ENCODE results near the gene ATP6V1C2.
"Not testable (repeated sequence)": the region's sequence is repeated elsewhere in the genome, so short reads cannot be mapped to it uniquely, and the experiment has no call there.

ATP6V1C2 gene

DNA sequence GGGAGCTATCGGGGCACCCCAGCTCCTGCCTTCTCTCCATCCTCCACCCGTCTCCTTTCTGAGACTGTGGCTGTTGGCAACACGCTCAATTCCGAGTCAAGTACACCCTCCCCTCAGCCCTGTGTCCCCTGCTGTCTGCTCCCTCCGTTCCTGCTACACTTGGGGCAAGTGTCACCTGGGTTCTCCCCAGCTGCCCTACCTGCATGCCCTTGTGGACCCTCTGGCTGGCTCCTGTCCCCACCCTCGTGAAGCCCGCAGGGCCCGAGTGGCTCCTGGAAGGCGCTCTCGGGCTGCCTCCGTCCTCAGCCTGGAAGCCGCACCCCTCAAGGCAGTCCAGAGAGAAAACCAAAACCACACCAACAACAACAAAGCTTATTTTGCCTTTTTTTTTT is 57.3 kb downstream of the ATP6V1C2 start:
- H3K4me1 Mint-ChIP-seq, result no peaks in the 10 kb centered on the region
- no peak for DNase-seq
- no peak overlapping the region for H3K4me3 Mint-ChIP-seq
- H3K36me3 Mint-ChIP-seq, result peaks cover 28% of the 10 kb centered on the region
- no peak overlapping the region for H3K27ac Mint-ChIP-seq
- CTCF ChIA-PET, result no interaction called here
- no peaks in the 10 kb centered on the region for H3K27me3 Mint-ChIP-seq
- no peaks in the 10 kb centered on the region for H3K9me3 Mint-ChIP-seq

DNA sequence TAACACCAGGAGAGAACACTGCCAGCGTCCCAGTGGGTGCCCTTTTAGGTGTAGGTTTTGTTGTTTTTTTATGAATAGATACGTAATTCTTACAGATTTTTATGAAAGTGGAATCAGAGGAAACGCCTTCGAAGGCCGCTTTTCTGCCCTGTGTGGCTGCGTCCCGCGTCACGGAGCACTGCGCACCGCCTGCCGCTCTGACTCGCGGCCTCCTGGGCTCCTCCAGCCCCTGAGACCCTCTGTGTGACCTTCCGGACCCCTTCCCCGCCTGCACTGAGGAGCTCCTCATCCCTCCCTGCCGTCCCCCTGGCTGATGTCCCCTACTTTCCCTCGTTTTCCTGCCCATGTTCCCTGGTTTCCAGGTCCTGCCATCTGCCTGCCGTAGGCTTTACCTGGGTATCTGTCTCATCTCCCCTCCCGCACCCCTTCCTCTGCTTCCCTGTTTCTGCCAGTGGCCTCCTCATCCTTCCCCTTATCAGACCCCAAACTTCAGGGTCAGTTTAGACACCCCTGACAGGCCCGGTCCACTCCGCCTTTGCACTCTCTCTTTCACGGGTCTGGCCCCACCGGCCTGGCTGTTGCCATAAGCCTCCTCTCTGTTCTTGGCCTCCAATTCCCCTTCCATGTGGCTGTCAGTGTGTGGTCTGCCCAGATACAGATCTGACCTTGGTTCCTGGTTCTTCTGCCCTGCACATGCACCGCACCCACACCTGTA is 58.5 kb downstream of the ATP6V1C2 start:
- CTCF ChIA-PET, result no interaction called here
- no peak for DNase-seq
- Mint-ChIP-seq H3K27me3 (no peaks in the 10 kb centered on the region), H3K27ac (peak overlapping the region; percentile 42), H3K9me3 (no peaks in the 10 kb centered on the region), H3K36me3 (peaks cover 36% of the 10 kb centered on the region), H3K4me1 (no peaks in the 10 kb centered on the region), H3K4me3 (no peak overlapping the region)

DNA sequence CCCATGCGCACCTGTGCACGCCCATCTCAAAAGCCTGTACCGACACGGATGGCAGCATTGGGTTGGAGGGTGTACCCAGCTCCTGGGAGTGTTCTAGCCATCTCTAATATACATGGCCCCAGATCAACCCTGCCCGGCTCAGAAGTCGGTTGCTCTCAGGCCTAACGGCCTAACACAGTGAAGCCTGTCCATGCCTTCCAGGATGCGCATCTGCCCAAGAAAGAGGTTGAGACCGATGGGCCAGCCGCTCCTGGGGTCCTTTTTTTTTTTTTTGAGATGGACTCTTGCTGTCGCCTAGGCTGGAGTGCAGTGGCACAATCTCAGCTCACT is 59.0 kb downstream of the ATP6V1C2 start:
- Mint-ChIP-seq H3K4me1 (no peaks in the 10 kb centered on the region), H3K27ac (no peak overlapping the region), H3K36me3 (peaks cover 41% of the 10 kb centered on the region), H3K9me3 (no peaks in the 10 kb centered on the region), H3K4me3 (no peak overlapping the region), H3K27me3 (no peaks in the 10 kb centered on the region)
- CTCF ChIA-PET, result no interaction called here
- DNase-seq, result no peak

- DNase-seq, H3K4me3 Mint-ChIP-seq, H3K27me3 Mint-ChIP-seq, H3K9me3 Mint-ChIP-seq, CTCF ChIA-PET, H3K27ac Mint-ChIP-seq, H3K4me1 Mint-ChIP-seq: not testable (repeated sequence)
- peaks cover 41% of the 10 kb centered on the region for H3K36me3 Mint-ChIP-seq
Observed at GRCh38 chr2:10780821-10781220, 59.4 kb downstream of the ATP6V1C2 start.

GRCh38 chr2:10781746-10782145 is 60.3 kb downstream of the ATP6V1C2 start:
- Mint-ChIP-seq H3K9me3 (no peaks in the 10 kb centered on the region), H3K27me3 (no peaks in the 10 kb centered on the region), H3K4me1 (no peaks in the 10 kb centered on the region), H3K27ac (no peak overlapping the region), H3K36me3 (peaks cover 48% of the 10 kb centered on the region), H3K4me3 (no peak overlapping the region)
- DNase-seq, result no peak
- CTCF ChIA-PET, result interaction anchor here (1.1 kb wide), 1 partner anchor 50 kb away, joined by 3 read pairs; no protein-coding TSS in a partner anchor

- CTCF ChIA-PET, result no interaction called here
- Mint-ChIP-seq H3K27ac (no peak overlapping the region), H3K4me3 (no peak overlapping the region), H3K36me3 (peaks cover 59% of the 10 kb centered on the region), H3K4me1 (no peaks in the 10 kb centered on the region), H3K27me3 (no peaks in the 10 kb centered on the region), H3K9me3 (no peaks in the 10 kb centered on the region)
- no peak for DNase-seq
Observed at GRCh38 chr2:10783421-10783820, 62.0 kb downstream of the ATP6V1C2 start.

- Mint-ChIP-seq H3K27ac (no peak overlapping the region), H3K27me3 (no peaks in the 10 kb centered on the region), H3K4me1 (no peaks in the 10 kb centered on the region), H3K36me3 (peaks cover 63% of the 10 kb centered on the region), H3K9me3 (no peaks in the 10 kb centered on the region), H3K4me3 (no peak overlapping the region)
- CTCF ChIA-PET, result interaction anchor here (0.9 kb wide), 1 partner anchor 340 kb away, joined by 3 read pairs; no protein-coding TSS in a partner anchor
- DNase-seq, result no peak
Observed at GRCh38 chr2:10784719-10785118, 63.3 kb downstream of the ATP6V1C2 start.

GRCh38 chr2:10785260-10785659 is 63.8 kb downstream of the ATP6V1C2 start:
- peaks cover 60% of the 10 kb centered on the region for H3K36me3 Mint-ChIP-seq
- CTCF ChIA-PET, result no interaction called here

GRCh38 chr2:10786240-10786982 is 65.0 kb downstream of the ATP6V1C2 start:
- H3K4me3 Mint-ChIP-seq, result no peak overlapping the region
- no peak for DNase-seq
- peaks cover 12% of the 10 kb centered on the region for H3K4me1 Mint-ChIP-seq
- no peaks in the 10 kb centered on the region for H3K9me3 Mint-ChIP-seq
- CTCF ChIA-PET, result interaction anchor here (1.1 kb wide), 1 partner anchor 46 kb away, joined by 3 read pairs; no protein-coding TSS in a partner anchor
- no peaks in the 10 kb centered on the region for H3K27me3 Mint-ChIP-seq
- no peak overlapping the region for H3K27ac Mint-ChIP-seq
- peaks cover 68% of the 10 kb centered on the region for H3K36me3 Mint-ChIP-seq

More at GRCh38 chr2:10785260-10785659, 63.8 kb downstream of the ATP6V1C2 start:
- Mint-ChIP-seq H3K27me3 (no peaks in the 10 kb centered on the region), H3K4me1 (peaks cover under 1% of the 10 kb centered on the region), H3K9me3 (no peaks in the 10 kb centered on the region), H3K4me3 (no peak overlapping the region), H3K27ac (no peak overlapping the region)
- DNase-seq, result no peak

- no peaks in the 10 kb centered on the region for H3K27me3 Mint-ChIP-seq
- H3K4me3 Mint-ChIP-seq, result no peak overlapping the region
- peak; percentile 52 for DNase-seq
- H3K9me3 Mint-ChIP-seq, result no peaks in the 10 kb centered on the region
- peaks cover 70% of the 10 kb centered on the region for H3K36me3 Mint-ChIP-seq
- H3K27ac Mint-ChIP-seq, result no peak overlapping the region
- CTCF ChIA-PET, result no interaction called here
- peaks cover 17% of the 10 kb centered on the region for H3K4me1 Mint-ChIP-seq
Observed at GRCh38 chr2:10787176-10787968, 65.9 kb downstream of the ATP6V1C2 start.

- DNase-seq, result no peak
- Mint-ChIP-seq H3K27me3 (no peaks in the 10 kb centered on the region), H3K4me1 (peaks cover 21% of the 10 kb centered on the region), H3K36me3 (peaks cover 72% of the 10 kb centered on the region), H3K4me3 (no peak overlapping the region), H3K27ac (no peak overlapping the region), H3K9me3 (no peaks in the 10 kb centered on the region)
- CTCF ChIA-PET, result interaction anchor here (1.3 kb wide), 1 partner anchor 47 kb away, joined by 4 read pairs; no protein-coding TSS in a partner anchor
Observed at GRCh38 chr2:10788855-10789254, 67.4 kb downstream of the ATP6V1C2 start.

GRCh38 chr2:10790228-10790973 is 69.0 kb downstream of the ATP6V1C2 start:
- Mint-ChIP-seq H3K4me1 (peaks cover 21% of the 10 kb centered on the region), H3K4me3 (no peak overlapping the region), H3K27ac (peak overlapping the region; percentile 46), H3K36me3 (peaks cover 65% of the 10 kb centered on the region), H3K27me3 (no peaks in the 10 kb centered on the region), H3K9me3 (no peaks in the 10 kb centered on the region)
- DNase-seq, result no peak
- CTCF ChIA-PET, result interaction anchor here (1.0 kb wide), 1 partner anchor 15 kb away, joined by 3 read pairs; no protein-coding TSS in a partner anchor

DNA sequence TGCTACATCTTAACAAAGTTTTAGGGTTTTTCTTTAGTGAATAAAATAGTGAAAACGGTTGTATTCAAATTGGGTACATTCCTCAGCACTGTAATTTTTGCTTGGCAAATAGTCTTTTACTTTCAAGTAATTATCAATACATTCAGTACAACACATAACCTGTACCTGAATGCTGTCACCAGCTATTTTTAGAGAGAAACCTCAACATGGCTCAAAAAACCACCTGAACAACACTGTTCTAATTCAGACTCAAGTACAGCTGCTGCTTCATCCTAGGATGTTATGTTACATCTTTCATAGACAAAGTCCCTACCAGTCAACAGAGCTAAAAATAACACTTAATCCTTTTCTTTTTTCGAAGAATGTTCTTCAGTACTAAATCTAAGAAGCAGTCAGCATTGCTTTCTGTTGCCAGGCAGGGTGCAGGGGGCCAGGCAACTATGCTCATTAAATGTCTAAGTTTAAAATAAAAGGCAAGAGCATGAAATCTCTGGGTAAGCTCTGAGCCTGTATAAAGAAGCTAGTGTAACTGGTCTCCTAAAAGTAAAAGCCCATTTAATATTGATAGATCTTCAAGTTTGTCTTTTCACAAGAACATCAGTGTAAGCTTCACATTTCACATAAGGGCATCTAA is 70.7 kb downstream of the ATP6V1C2 start:
- no peak overlapping the region for H3K4me3 Mint-ChIP-seq
- H3K27ac Mint-ChIP-seq, result peak overlapping the region; percentile 6
- H3K27me3 Mint-ChIP-seq, result no peaks in the 10 kb centered on the region
- H3K36me3 Mint-ChIP-seq, result peaks cover 59% of the 10 kb centered on the region
- no peaks in the 10 kb centered on the region for H3K9me3 Mint-ChIP-seq
- no peak for DNase-seq
- CTCF ChIA-PET, result no interaction called here
- H3K4me1 Mint-ChIP-seq, result peaks cover 21% of the 10 kb centered on the region
